Measurements from ENCODE around the gene LBR.

GRCh38 chr1:225422031-225422605 is 5.7 kb downstream of the LBR start:
- no peak for TF ChIP-seq CTCF (conservative IDR thresholded peaks at IDR 0.05; ENCODE audit: low read depth in 2 of 2)
- no peak for TF ChIP-seq EZH2phosphoT487 (IDR thresholded peaks at IDR 0.05; ENCODE audit: unreplicated experiment)
- no peak for TF ChIP-seq ZNF462 (CRISPR knock-in tag; IDR thresholded peaks at IDR 0.05)
- no peak for TF ChIP-seq EZH2 (IDR thresholded peaks at IDR 0.05; ENCODE audit: low read depth, unreplicated experiment)
- TF ChIP-seq REST (IDR thresholded peaks at IDR 0.05; ENCODE audit: unreplicated experiment) = no peak
- TF ChIP-seq CREB1 (CRISPR knock-in tag; IDR thresholded peaks at IDR 0.05; ENCODE audit: low read depth) = no peak
- TF ChIP-seq POLR2AphosphoS5 (IDR thresholded peaks at IDR 0.05; ENCODE audit: low read depth) = no peak
- TF ChIP-seq ZNF114 (CRISPR knock-in tag; IDR thresholded peaks at IDR 0.05) = no peak
- TF ChIP-seq ZNF331 (CRISPR knock-in tag; IDR thresholded peaks at IDR 0.05; ENCODE audit: low read depth) = no peak
- TF ChIP-seq ETS1 (IDR thresholded peaks at IDR 0.05) = no peak
- no peak for TF ChIP-seq NANOG (IDR thresholded peaks at IDR 0.05; ENCODE audit: borderline replicate concordance)
- TF ChIP-seq STAT1 (IDR thresholded peaks at IDR 0.05; ENCODE audit: unreplicated experiment) = no peak

Data from GM23338 (cell line).